PC-3 (cell line): ENCODE measurements around the gene H2BW2. TPM values are rescaled to one million over a fixed set of nuclear protein-coding genes. Genes with fewer than 3 reads are reported as not detected.

Source experiments
- ATAC-seq: fragments of 200-7000 bp; cut with Tn5 transposase; 2 replicates; pipeline ENCODE4 v1.9.1; 2020; ENCODE audit warnings: mild to moderate bottlenecking, moderate library complexity
- BruUV-seq: library from RNA; stranded (reverse); fragments of 400-500 nt; replicated peaks from 2 replicates; lab custom pipeline; 2021; lab: Mats Ljungman, UMichigan
- CTCF ChIA-PET: fragments of 300-600 bp; sonication (Branson Sonifier 250); formaldehyde crosslinking; loops from one replicate; lab custom pipeline; 2022; ENCODE audit warnings: antibody characterized with exemption; lab: Charles Lee
- POLR2A ChIA-PET: fragments of 300-600 bp; sonication (Branson Sonifier 250); formaldehyde crosslinking; loops from one replicate; lab custom pipeline; 2022; ENCODE audit warnings: antibody characterized with exemption; ENCODE audit not compliant: unreplicated experiment; lab: Charles Lee
- DNase-seq: peaks from one replicate; pipeline ENCODE4 v3.0.0-alpha.2; 2015
- H2AFZ ChIP-seq: fragments of 300-600 bp; sonication (generic); 2 replicates; pipeline ENCODE4 v1.6.0; 2016; ENCODE audit warnings: antibody characterized with exemption, low read length
- H3F3A ChIP-seq: fragments of 300-600 bp; sonication (generic); one replicate; pipeline ENCODE4 v1.6.0; 2017; ENCODE audit warnings: antibody characterized with exemption, low read length, control low read depth, mild to moderate bottlenecking; ENCODE audit not compliant: unreplicated experiment
- H3K27ac ChIP-seq: fragments of 300-600 bp; sonication (generic); 2 replicates; pipeline ENCODE4 v1.5.1; 2016; ENCODE audit warnings: mild to moderate bottlenecking, low read length
- H3K27me3 ChIP-seq: fragments of 300-600 bp; sonication (generic); 2 replicates; pipeline ENCODE4 v1.6.1; 2016; ENCODE audit warnings: low read length, mixed read lengths
- H3K36me3 ChIP-seq: fragments of 300-600 bp; sonication (generic); 2 replicates; pipeline ENCODE4 v1.6.1; 2016; ENCODE audit warnings: low read depth, mixed run types, low read length, mixed read lengths
- H3K4me1 ChIP-seq: fragments of 300-600 bp; sonication (generic); 2 replicates; pipeline ENCODE4 v1.5.1; 2016; ENCODE audit warnings: low read length; ENCODE audit not compliant: insufficient read depth
- H3K4me2 ChIP-seq: fragments of 300-600 bp; sonication (generic); 2 replicates; pipeline ENCODE4 v1.6.0; 2016; ENCODE audit warnings: low read length
- H3K4me3 ChIP-seq: fragments of 300-600 bp; sonication (generic); 2 replicates; pipeline ENCODE4 v1.5.1; 2016; ENCODE audit warnings: mild to moderate bottlenecking, low read length, mixed read lengths
- H3K79me2 ChIP-seq: fragments of 300-600 bp; sonication (generic); 2 replicates; pipeline ENCODE4 v1.6.1; 2017; ENCODE audit warnings: low read length, mixed read lengths
- H3K9ac ChIP-seq: fragments of 300-600 bp; sonication (generic); 2 replicates; pipeline ENCODE4 v1.6.0; 2016; ENCODE audit warnings: mild to moderate bottlenecking, low read length
- H3K9me2 ChIP-seq: fragments of 300-600 bp; sonication (generic); replicated peaks from 2 replicates; pipeline ENCODE4 v1.6.1; 2016; ENCODE audit warnings: mixed run types, low read length, mixed read lengths
- H3K9me3 ChIP-seq: fragments of 300-600 bp; sonication (generic); 2 replicates; pipeline ENCODE4 v1.6.1; 2016; ENCODE audit warnings: low read length, mixed read lengths
- H4K20me1 ChIP-seq: fragments of 300-600 bp; sonication (generic); 2 replicates; pipeline ENCODE4 v1.6.1; 2016; ENCODE audit warnings: low read length, mixed read lengths
- CTCF ChIP-seq: fragments of 300-600 bp; sonication (generic); conservative IDR thresholded peaks from 2 replicates; pipeline ENCODE4 v1.5.1; 2017; ENCODE audit warnings: antibody characterized with exemption, low read depth, mild to moderate bottlenecking, low read length
- EZH2 ChIP-seq: fragments of 300-600 bp; sonication (generic); IDR thresholded peaks from one replicate; pipeline ENCODE4 v1.6.1; 2017; ENCODE audit warnings: antibody characterized with exemption, mild to moderate bottlenecking, low read length; ENCODE audit not compliant: unreplicated experiment
- EZH2phosphoT487 ChIP-seq: fragments of 300-600 bp; sonication (generic); IDR thresholded peaks from 2 replicates; pipeline ENCODE4 v1.6.1; 2018; ENCODE audit warnings: mild to moderate bottlenecking, antibody characterized with exemption, low read length, borderline replicate concordance
- intact Hi-C: fragments of 100-400 bp; cut with micrococcal nuclease; formaldehyde crosslinking; loops from 2 replicates; pipeline ENCODE4 v1.9.0; 2023
- total RNA-seq: library from RNA; depleted of rRNA; stranded (reverse); fragments of >200 nt; gene quantifications from 2 replicates; pipeline ENCODE4 v1.2.3, GENCODE V29; 2014

H2BW2 gene
- total RNA-seq, 1 experiment from 2014 or later = not detected

DNA sequence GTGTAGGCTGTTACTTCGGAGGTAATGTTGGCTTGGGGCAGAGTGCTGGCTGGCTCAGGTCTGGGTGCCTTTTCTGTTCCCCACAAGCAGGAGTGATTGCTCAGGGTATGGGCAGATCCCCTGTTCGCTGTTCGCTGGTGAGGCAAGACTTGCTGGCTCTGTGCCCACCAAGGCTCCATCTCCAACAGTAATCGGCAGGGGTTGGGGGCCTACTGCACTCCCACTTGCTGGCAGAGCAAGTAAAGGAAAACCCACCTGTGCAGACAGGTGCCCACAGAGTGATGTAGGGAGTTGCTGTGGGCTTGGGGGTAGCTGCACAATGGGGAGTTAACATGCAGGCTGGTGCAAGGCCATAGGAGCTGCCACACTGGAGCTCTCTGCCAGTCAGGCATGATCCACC, 44.3 kb downstream of the H2BW2 start:
- peaks cover 3% of the 10 kb centered on the region; the same call in 1 of the 2 replicates for H3K27me3 ChIP-seq
- no peaks in the 10 kb centered on the region for H3K79me2 ChIP-seq
- no peak overlapping the region for H3K27ac ChIP-seq
- no peaks in the 10 kb centered on the region for H3K36me3 ChIP-seq
- TF ChIP-seq CTCF = no peak
- TF ChIP-seq EZH2 = no peak
- no peak for TF ChIP-seq EZH2phosphoT487
- H2AFZ ChIP-seq = no peak overlapping the region
- no TSS peak for BruUV-seq
- no peaks in the 10 kb centered on the region for H3K9me2 ChIP-seq
- intact Hi-C loops = no loop called here
- ATAC-seq (no peak), DNase-seq (no peak)
- H3K9me3 ChIP-seq = no peaks in the 10 kb centered on the region
- H4K20me1 ChIP-seq = no peaks in the 10 kb centered on the region
- no peaks in the 10 kb centered on the region for H3F3A ChIP-seq
- H3K4me3 ChIP-seq = no peak overlapping the region
- no peak overlapping the region for H3K4me2 ChIP-seq
- ChIA-PET CTCF (no interaction called here), POLR2A (no interaction called here)
- no peak overlapping the region for H3K9ac ChIP-seq
- H3K4me1 ChIP-seq = no peaks in the 10 kb centered on the region

- H3K4me3 ChIP-seq = no peak overlapping the region
- H2AFZ ChIP-seq = no peak overlapping the region
- ChIA-PET CTCF (no interaction called here), POLR2A (no interaction called here)
- intact Hi-C loops = no loop called here
- H3K4me1 ChIP-seq = no peaks in the 10 kb centered on the region
- H3F3A ChIP-seq = no peaks in the 10 kb centered on the region
- DNase-seq (no peak), ATAC-seq (no peak)
- H3K27ac ChIP-seq = no peak overlapping the region
- no peaks in the 10 kb centered on the region for H3K36me3 ChIP-seq
- no peak overlapping the region for H3K4me2 ChIP-seq
- H4K20me1 ChIP-seq = no peaks in the 10 kb centered on the region
- no peaks in the 10 kb centered on the region for H3K9me2 ChIP-seq
- peaks cover 9% of the 10 kb centered on the region; the same call in 1 of the 2 replicates for H3K27me3 ChIP-seq
- TF ChIP-seq EZH2phosphoT487 (no peak), EZH2 (no peak), CTCF (no peak)
- no TSS peak for BruUV-seq
- H3K79me2 ChIP-seq = no peaks in the 10 kb centered on the region
- no peaks in the 10 kb centered on the region for H3K9me3 ChIP-seq
- H3K9ac ChIP-seq = no peak overlapping the region
Observed at GRCh38 chrX:104084534-104085277, 45.0 kb downstream of the H2BW2 start.

DNA sequence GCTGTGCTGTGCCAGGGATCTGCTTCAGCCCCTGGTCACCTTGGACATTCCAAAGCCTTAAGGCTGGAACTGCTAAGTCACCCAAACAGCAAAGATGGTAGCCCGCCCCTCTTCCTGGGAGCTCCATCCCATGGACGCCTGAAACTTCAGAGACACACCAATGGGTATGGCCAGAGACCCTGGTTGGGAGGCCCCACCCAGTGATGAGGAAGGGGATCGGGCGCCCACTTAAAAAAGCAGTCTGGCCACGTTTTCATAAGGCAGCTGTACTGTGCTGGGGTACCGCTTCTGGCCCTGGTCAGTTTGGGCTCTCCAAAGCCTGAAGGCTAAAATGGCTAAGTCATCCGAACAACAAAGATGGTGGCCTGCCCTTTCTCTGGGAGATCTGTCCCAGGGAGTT, 45.7 kb downstream of the H2BW2 start:
- POLR2A ChIA-PET = no interaction called here
- Histone ChIP-seq H3K9ac (no peak overlapping the region), H3K4me3 (no peak overlapping the region), H4K20me1 (no peaks in the 10 kb centered on the region), H3K36me3 (no peaks in the 10 kb centered on the region), H3K4me1 (no peaks in the 10 kb centered on the region), H3K9me3 (no peaks in the 10 kb centered on the region), H3K9me2 (no peaks in the 10 kb centered on the region), H3K79me2 (no peaks in the 10 kb centered on the region), H3K27ac (no peak overlapping the region), H3F3A (no peaks in the 10 kb centered on the region), H3K27me3 (peaks cover 16% of the 10 kb centered on the region), H2AFZ (no peak overlapping the region), H3K4me2 (no peak overlapping the region)
- TF ChIP-seq CTCF (no peak), EZH2phosphoT487 (no peak), EZH2 (no peak)
- DNase-seq = no peak
- intact Hi-C loops = no loop called here
- no TSS peak for BruUV-seq
- ATAC-seq = no peak
- CTCF ChIA-PET = no interaction called here
